ENCODE data around the gene KRTAP10-7. TPM values are rescaled to one million over a fixed set of nuclear protein-coding genes. Genes with fewer than 3 reads are reported as not detected.
"Not testable (repeated sequence)": the region's sequence is repeated elsewhere in the genome, so short reads cannot be mapped to it uniquely, and the experiment has no call there.

Gene KRTAP10-7
- total and polyA plus RNA-seq, 2 donors (not counting 1 experiment from before 2014, with no cell fraction given) = not detected

- Histone ChIP-seq H3K9me3 (ENCODE audit: control insufficient read depth, insufficient read depth, low read depth, low read length) (no peaks in the 10 kb centered on the region), H3K36me3 (ENCODE audit: control insufficient read depth, insufficient read depth, low read length) (no peaks in the 10 kb centered on the region), H3K4me2 (ENCODE audit: extremely low read depth, insufficient read depth, low read length) (no peak overlapping the region), H3K4me1 (ENCODE audit: control insufficient read depth, extremely low read depth, insufficient read depth, low read length) (no peaks in the 10 kb centered on the region), H2AFZ (ENCODE audit: low read length) (no peak overlapping the region), H4K20me1 (ENCODE audit: control insufficient read depth, extremely low read depth, insufficient read depth, low read length) (no peaks in the 10 kb centered on the region), H3K4me3 (replicated peaks in 1 of 4; ENCODE audit: control extremely low read depth in 1 of 4, insufficient read depth in 1 of 4, low read depth in 3 of 4, low read length in 4 of 4) (no peak overlapping the region), H3K27ac (ENCODE audit: insufficient read depth, low read length) (no peak overlapping the region), H3K27me3 (ENCODE audit: control insufficient read depth, insufficient read depth, low read length) (no peaks in the 10 kb centered on the region), H3K79me2 (ENCODE audit: control insufficient read depth, insufficient read depth, low read length) (no peaks in the 10 kb centered on the region), H3K9ac (ENCODE audit: insufficient read depth, low read length) (no peak overlapping the region)
- TF ChIP-seq EZH2 (IDR thresholded peaks at IDR 0.05; ENCODE audit: low read length, missing control alignments) (no peak), CTCF (conservative IDR thresholded peaks at IDR 0.05 in 1 of 2, IDR thresholded peaks at IDR 0.05 in 1 of 2; ENCODE audit: low read depth in 1 of 2, low read length in 2 of 2) (no peak)
- no peak for DNase-seq (ENCODE audit: low read depth in 2 of 2)
These were observed 43.5 kb upstream of the KRTAP10-7 start for GRCh38 chr21:44556879-44557278.

GRCh38 chr21:44557491-44558328, 42.7 kb upstream of the KRTAP10-7 start:
- Histone ChIP-seq H2AFZ (ENCODE audit: low read length) (no peak overlapping the region), H3K4me2 (ENCODE audit: extremely low read depth, insufficient read depth, low read length) (no peak overlapping the region), H3K27ac (ENCODE audit: insufficient read depth, low read length) (no peak overlapping the region), H3K27me3 (ENCODE audit: control insufficient read depth, insufficient read depth, low read length) (no peaks in the 10 kb centered on the region), H3K4me3 (replicated peaks in 1 of 4; ENCODE audit: control extremely low read depth in 1 of 4, insufficient read depth in 1 of 4, low read depth in 3 of 4, low read length in 4 of 4) (no peak overlapping the region), H3K4me1 (ENCODE audit: control insufficient read depth, extremely low read depth, insufficient read depth, low read length) (no peaks in the 10 kb centered on the region), H3K79me2 (ENCODE audit: control insufficient read depth, insufficient read depth, low read length) (no peaks in the 10 kb centered on the region), H3K36me3 (ENCODE audit: control insufficient read depth, insufficient read depth, low read length) (no peaks in the 10 kb centered on the region), H4K20me1 (ENCODE audit: control insufficient read depth, extremely low read depth, insufficient read depth, low read length) (no peaks in the 10 kb centered on the region), H3K9ac (ENCODE audit: insufficient read depth, low read length) (no peak overlapping the region), H3K9me3 (ENCODE audit: control insufficient read depth, insufficient read depth, low read depth, low read length) (no peaks in the 10 kb centered on the region)
- TF ChIP-seq CTCF (conservative IDR thresholded peaks at IDR 0.05 in 1 of 2, IDR thresholded peaks at IDR 0.05 in 1 of 2; ENCODE audit: low read depth in 1 of 2, low read length in 2 of 2) (no peak), EZH2 (IDR thresholded peaks at IDR 0.05; ENCODE audit: low read length, missing control alignments) (no peak)
- DNase-seq (ENCODE audit: low read depth in 2 of 2) = no peak

- not testable (repeated sequence) for H3K4me2 ChIP-seq (ENCODE audit: extremely low read depth, insufficient read depth, low read length); H4K20me1 ChIP-seq (ENCODE audit: control insufficient read depth, extremely low read depth, insufficient read depth, low read length); H3K79me2 ChIP-seq (ENCODE audit: control insufficient read depth, insufficient read depth, low read length); H3K9ac ChIP-seq (ENCODE audit: insufficient read depth, low read length); H3K36me3 ChIP-seq (ENCODE audit: control insufficient read depth, insufficient read depth, low read length); H3K9me3 ChIP-seq (ENCODE audit: control insufficient read depth, insufficient read depth, low read depth, low read length); H3K27me3 ChIP-seq (ENCODE audit: control insufficient read depth, insufficient read depth, low read length); H3K4me3 ChIP-seq (replicated peaks in 1 of 4; ENCODE audit: control extremely low read depth in 1 of 4, insufficient read depth in 1 of 4, low read depth in 3 of 4, low read length in 4 of 4); H2AFZ ChIP-seq (ENCODE audit: low read length); H3K4me1 ChIP-seq (ENCODE audit: control insufficient read depth, extremely low read depth, insufficient read depth, low read length); H3K27ac ChIP-seq (ENCODE audit: insufficient read depth, low read length); DNase-seq (ENCODE audit: low read depth in 2 of 2)
These were observed 42.1 kb upstream of the KRTAP10-7 start for GRCh38 chr21:44558329-44558675.
